ENCODE results near the gene CDC45.
A peak's percentile ranks its signal among the peaks of the same experiment; 100 is the strongest.

- TF ChIP-seq CTCF (IDR thresholded peaks at IDR 0.05; ENCODE audit: low read depth, low read length) (peak; percentile 5), POLR2A (IDR thresholded peaks at IDR 0.05; ENCODE audit: extremely low read depth, insufficient read length) (no peak)
Observed at GRCh38 chr22:19430890-19431541, 48.7 kb upstream of the CDC45 start.

All from NB4 (cell line).